Thyroid gland (tissue), 4 donors: ENCODE data around the gene DAPK3. TPM values are rescaled to one million over a fixed set of nuclear protein-coding genes. Genes with fewer than 3 reads are reported as not detected.

Source experiments
- DNase-seq, 2 donors: peaks; one replicate each; pipeline ENCODE4 v3.0.0-alpha.2; 2019
- H3K27ac ChIP-seq, 3 donors: fragments of 200-600 bp; sonication (generic); 1 replicate in 2 of 3; 2 replicates in 1 of 3; pipeline ENCODE4 v1.5.1; 2016 to 2019; ENCODE audit warnings: mild to moderate bottlenecking in 1 of 3, moderate library complexity in 1 of 3
- H3K27me3 ChIP-seq: fragments of 200-600 bp; sonication (generic); one replicate; pipeline ENCODE4 v1.5.1; 2019
- H3K36me3 ChIP-seq, 2 donors: fragments of 200-600 bp; sonication (generic); one replicate each; pipeline ENCODE4 v1.5.1; 2016 to 2019
- H3K4me1 ChIP-seq, 2 donors: fragments of 200-600 bp; sonication (generic); one replicate each; pipeline ENCODE4 v1.5.1; 2017 to 2019
- H3K4me3 ChIP-seq, 3 donors: fragments of 200-600 bp; sonication (generic); replicated peaks in 1 of 3; 1 replicate in 2 of 3; 2 replicates in 1 of 3; pipeline ENCODE4 v1.5.1; 2016; ENCODE audit warnings: mild to moderate bottlenecking in 1 of 3
- H3K9me3 ChIP-seq: fragments of 200-600 bp; sonication (generic); one replicate; pipeline ENCODE4 v1.5.1; 2017
- POLR2A ChIP-seq, 2 donors: fragments of 450-650 bp; IDR thresholded peaks; one replicate each; pipeline ENCODE4 v1.6.1; 2017; ENCODE audit warnings: antibody characterized with exemption in 2 of 2, mild to moderate bottlenecking in 2 of 2, moderate library complexity in 1 of 2
- WGBS, 2 donors: methylation state at CpG; one replicate each; pipeline ENCODE4 v1.1.5; 2017; 5-methylcytosine and 5-hydroxymethylcytosine counted together
- intact Hi-C: fragments of 100-400 bp; cut with DNase I; formaldehyde crosslinking; loops from one replicate; pipeline ENCODE4 v1.15.1; 2023
- total RNA-seq, 4 donors: library from RNA; depleted of rRNA; stranded (reverse); fragments of >200 nt; gene quantifications; one replicate each; pipeline ENCODE4 v1.2.3, GENCODE V29; 2016
- TF ChIP-seq, protein P1 (sequence below), 6 experiments: fragments of 200-600 bp in 3 of 6; fragments of 450-650 bp in 3 of 6; sonication (generic) in 3 of 6; IDR thresholded peaks; one replicate each; pipeline ENCODE4 v1.5.1; 2016 to 2019; ENCODE audit warnings: antibody characterized with exemption in 6 of 6, mild to moderate bottlenecking in 2 of 6, inconsistent platforms in 1 of 6, moderate library complexity in 1 of 6

DAPK3 gene
- 10 to 100 TPM; 29.6 to 61.7 (median 40.3) TPM for total RNA-seq

DNA sequence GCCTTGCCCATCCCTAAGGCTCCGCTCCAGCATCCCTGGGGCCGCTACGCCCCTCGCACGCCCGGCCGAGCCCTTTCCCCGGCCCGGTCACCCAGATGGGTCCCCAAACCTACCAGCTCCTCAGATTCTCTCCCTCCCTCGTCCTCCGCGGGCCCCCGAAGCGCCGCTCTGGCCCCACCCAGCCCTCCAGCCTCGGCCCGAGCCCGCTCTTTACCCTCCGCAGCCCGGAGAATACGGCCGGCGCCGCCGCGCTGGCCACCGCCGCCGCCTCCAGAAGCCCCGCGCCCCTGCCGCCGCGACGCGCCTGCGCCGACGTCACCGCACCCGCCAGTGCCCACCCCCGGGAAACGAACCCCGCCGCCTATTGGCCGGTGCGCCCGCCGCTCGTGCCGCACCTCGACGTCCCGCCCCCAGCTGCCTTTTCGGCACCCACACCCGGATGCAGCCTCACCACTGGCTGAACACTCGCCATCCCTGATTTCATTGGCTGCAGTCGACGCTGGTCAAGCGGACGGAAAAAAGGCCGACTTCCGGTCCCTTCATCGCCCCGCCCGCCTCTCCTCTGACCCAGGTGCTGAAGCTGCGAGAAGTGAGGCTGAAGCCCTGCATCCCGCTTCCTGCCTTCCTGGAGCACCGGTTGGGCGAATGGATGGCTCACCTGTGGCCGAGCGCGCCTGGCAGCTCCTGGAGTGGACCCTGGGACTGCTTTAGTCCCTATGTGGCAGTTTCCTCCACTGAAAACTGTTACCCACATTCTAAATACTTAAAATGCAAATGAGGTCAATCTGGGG is at the start of gene DAPK3:
Gene DAPK3, minus strand, starts transcription at position 292 of the 791 bp plus-strand sequence. CDS start 1,364 bp downstream, outside the sequence.
- Histone ChIP-seq H3K27me3 (no peaks in the 10 kb centered on the region), H3K4me1 (peaks cover 15 to 23% of the 10 kb centered on the region in 2 donors), H3K4me3 (peak within 1 kb of the TSS; percentile 57 to 93 (median 93)), H3K27ac (peak within 1 kb of the TSS; percentile 85 to 93 (median 90)), H3K36me3 (peaks cover 15 to 32% of the 10 kb centered on the region in 2 donors), H3K9me3 (no peaks in the 10 kb centered on the region)
- TF ChIP-seq, protein P1, sequence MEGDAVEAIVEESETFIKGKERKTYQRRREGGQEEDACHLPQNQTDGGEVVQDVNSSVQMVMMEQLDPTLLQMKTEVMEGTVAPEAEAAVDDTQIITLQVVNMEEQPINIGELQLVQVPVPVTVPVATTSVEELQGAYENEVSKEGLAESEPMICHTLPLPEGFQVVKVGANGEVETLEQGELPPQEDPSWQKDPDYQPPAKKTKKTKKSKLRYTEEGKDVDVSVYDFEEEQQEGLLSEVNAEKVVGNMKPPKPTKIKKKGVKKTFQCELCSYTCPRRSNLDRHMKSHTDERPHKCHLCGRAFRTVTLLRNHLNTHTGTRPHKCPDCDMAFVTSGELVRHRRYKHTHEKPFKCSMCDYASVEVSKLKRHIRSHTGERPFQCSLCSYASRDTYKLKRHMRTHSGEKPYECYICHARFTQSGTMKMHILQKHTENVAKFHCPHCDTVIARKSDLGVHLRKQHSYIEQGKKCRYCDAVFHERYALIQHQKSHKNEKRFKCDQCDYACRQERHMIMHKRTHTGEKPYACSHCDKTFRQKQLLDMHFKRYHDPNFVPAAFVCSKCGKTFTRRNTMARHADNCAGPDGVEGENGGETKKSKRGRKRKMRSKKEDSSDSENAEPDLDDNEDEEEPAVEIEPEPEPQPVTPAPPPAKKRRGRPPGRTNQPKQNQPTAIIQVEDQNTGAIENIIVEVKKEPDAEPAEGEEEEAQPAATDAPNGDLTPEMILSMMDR (IDR thresholded peaks at IDR 0.05): no peak
- TF ChIP-seq POLR2A (IDR thresholded peaks at IDR 0.05): peak; percentile 69 to 84
- DNase-seq: peak; percentile 98
- 0 to 1% methylated on average over 50 to 59 of the region's 73 CpGs for WGBS, 2 donors
- intact Hi-C loops: no loop called here

DNA sequence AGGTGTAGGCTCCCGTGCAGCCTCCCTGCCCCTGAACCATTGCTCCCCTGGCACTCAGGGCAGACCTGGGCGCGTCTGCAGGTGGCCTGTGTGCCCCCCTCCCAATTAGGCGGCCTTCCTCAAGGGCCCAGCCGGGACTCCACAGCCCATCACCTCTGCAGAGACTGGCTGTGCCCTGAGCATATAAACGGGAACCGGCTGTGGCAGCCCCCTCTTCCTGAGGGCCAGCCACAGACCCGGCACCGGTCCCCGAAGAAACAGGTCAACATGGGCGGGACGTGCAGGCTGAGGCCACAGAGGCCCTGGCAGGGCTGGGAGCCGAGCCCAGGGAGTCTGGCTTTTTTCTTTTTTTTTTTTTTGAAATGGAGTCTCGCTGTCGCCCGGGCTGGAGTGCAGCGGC is 48.7 kb upstream of the DAPK3 start:
- Histone ChIP-seq H3K4me3 (no peak overlapping the region), H3K36me3 (peaks cover under 1 to 3% of the 10 kb centered on the region in 2 donors), H3K9me3 (no peaks in the 10 kb centered on the region), H3K4me1 (no peaks in the 10 kb centered on the region), H3K27me3 (no peaks in the 10 kb centered on the region), H3K27ac (no peak overlapping the region)
- DNase-seq: peak in 1 of 2 donors; percentile 49
- intact Hi-C loops: loop anchor here (5.0 kb wide), 1 partner anchor 33 kb away; no protein-coding TSS in a partner anchor
- WGBS, 2 donors: 61 to 92% methylated on average over 12 to 17 of the region's 17 CpGs
- TF ChIP-seq, protein P1 (IDR thresholded peaks at IDR 0.05): no peak
- TF ChIP-seq POLR2A (IDR thresholded peaks at IDR 0.05): no peak

DNA sequence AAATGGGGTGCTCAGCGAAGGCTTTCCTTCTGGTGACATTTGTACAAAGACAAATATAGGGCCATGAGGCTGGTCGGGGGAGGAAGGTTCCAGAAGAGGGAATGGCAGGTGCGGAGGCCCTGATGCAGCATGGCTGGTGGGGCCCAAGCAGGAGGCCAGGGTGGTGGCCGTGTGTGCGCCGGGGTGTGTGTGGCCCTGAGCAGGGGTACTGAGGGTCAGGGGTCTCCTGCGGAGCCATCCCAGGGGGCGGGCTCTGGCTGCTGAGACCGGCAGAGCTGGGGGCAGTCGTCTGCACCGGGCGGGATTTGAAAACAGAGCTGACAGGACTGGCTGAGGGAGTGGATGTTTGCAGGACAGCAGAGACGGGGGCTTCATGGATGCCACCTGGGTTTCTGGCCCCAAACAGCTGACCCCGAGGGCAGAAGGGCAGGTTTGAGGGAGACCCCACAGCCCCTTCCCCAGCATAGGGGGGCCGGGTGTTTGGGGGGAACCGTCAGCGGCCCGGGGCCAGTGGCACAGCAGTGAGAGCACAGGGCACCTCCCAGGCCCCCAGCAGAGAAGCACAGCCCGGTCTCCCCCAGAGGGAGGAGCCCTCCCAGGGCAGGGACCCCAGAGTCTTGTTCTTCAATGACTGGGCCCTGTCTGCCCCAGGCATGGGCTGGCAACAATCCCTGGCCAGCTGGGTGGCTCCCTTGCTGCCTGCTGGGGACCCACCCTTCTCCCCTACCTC is 48.0 kb upstream of the DAPK3 start:
- 93 to 95% methylated on average over 7 to 17 of the region's 19 CpGs for WGBS, 2 donors
- DNase-seq: no peak
- Histone ChIP-seq H3K27me3 (no peaks in the 10 kb centered on the region), H3K36me3 (peaks cover 5 to 7% of the 10 kb centered on the region in 2 donors), H3K27ac (no peak overlapping the region), H3K4me1 (no peaks in the 10 kb centered on the region), H3K4me3 (no peak overlapping the region), H3K9me3 (no peaks in the 10 kb centered on the region)
- intact Hi-C loops: loop anchor here (5.0 kb wide), 1 partner anchor 33 kb away; no protein-coding TSS in a partner anchor
- TF ChIP-seq, protein P1 (IDR thresholded peaks at IDR 0.05): no peak
- no peak for TF ChIP-seq POLR2A (IDR thresholded peaks at IDR 0.05)

DNA sequence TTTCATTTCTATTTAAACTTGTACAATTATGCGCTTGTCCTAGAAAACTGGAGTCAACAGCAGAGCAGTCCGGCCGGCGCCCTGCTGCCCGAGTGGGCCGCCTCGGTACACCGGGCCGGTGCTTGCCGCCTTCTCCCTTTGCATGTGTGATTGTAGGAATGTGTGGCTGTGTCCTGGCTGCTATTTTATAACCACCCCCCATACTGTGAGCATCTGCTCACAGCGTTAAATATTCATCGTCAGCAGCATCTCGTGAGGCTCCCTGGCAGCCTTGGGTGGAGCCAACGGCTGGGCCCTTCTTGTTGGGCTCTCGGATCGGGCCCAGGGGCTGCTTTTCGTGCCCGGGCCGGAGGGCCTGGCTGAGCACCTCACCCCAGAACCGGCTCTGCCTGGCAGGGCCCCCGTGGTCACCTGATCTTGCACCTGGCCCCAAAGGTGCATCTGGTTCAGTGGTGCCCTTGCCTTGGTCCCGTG is 47.3 kb upstream of the DAPK3 start:
- WGBS, 2 donors: 92 to 93% methylated on average over 22 of the region's 22 CpGs
- no peak for TF ChIP-seq POLR2A (IDR thresholded peaks at IDR 0.05)
- TF ChIP-seq, protein P1 (IDR thresholded peaks at IDR 0.05): no peak
- DNase-seq: no peak
- Histone ChIP-seq H3K27ac (no peak overlapping the region), H3K9me3 (no peaks in the 10 kb centered on the region), H3K36me3 (peaks cover 13 to 15% of the 10 kb centered on the region in 2 donors), H3K4me3 (no peak overlapping the region), H3K4me1 (no peaks in the 10 kb centered on the region), H3K27me3 (no peaks in the 10 kb centered on the region)
- intact Hi-C loops: loop anchor here (5.0 kb wide), 1 partner anchor 34 kb away; no protein-coding TSS in a partner anchor
